Measurements from ENCODE around the gene KLHDC2.
"Not testable (repeated sequence)": the region's sequence is repeated elsewhere in the genome, so short reads cannot be mapped to it uniquely, and the experiment has no call there.

KLHDC2 gene

DNA sequence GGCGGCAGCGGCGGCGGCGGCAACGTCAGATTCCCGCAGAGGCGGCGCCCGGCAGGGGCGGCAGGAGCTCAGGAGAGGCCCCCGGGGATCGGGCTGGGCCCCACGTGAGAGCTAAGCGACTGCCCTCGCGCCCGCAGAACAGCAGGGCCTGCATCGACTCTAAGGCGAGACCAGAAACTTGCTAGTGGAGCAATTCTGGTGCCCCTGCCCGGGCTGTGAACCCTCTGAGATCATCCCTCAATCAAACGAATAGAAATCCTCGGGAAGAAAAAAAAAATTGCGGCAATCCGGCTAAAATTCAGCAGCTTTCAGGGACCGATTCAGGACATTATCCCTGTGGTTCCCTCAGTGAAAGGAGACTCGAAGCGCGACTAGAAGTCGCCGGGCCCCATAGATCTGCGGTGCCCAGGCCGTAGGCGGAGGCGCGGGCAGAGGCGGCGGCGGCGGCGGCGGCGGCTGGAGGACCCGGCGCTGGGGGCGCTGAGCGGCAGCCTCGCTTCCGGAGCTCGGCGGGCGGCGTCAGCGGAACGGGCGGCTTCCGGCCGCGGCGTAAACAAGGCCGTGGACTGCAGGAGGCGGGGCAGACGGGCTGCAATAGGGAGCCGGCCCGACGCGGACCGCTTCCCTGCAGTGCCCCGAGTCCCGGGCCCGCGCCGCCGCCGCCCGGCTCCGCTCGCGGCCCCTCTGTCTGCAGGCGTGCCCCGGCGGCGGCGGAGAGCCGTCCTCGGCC is at the start of gene KLHDC2:
KLHDC2 (plus strand) TSS at position 583 of the 730 bp plus-strand sequence. CDS start 316 bp downstream, outside the sequence.
- peak; percentile 20 for DNase-seq

DNA sequence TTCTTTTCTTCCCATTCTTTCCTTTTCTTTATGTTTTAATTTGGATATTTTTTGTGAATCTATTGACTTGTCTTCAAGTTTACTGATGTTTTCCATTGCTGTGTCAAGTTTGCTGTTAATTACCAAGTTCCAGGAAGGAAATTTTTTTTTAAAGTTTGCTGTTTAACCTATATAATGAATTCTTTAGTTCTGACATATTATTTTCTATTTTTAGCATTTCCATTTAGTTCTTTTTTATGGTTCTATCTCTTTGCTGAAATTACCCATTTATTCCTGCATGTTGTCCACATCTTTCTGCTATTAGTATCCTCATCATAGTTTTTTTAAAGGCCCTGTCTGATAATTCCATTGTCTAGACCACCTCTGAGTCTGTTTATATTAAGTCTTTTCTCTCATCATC is 47.2 kb upstream of the KLHDC2 start:
- DNase-seq: no peak

DNA sequence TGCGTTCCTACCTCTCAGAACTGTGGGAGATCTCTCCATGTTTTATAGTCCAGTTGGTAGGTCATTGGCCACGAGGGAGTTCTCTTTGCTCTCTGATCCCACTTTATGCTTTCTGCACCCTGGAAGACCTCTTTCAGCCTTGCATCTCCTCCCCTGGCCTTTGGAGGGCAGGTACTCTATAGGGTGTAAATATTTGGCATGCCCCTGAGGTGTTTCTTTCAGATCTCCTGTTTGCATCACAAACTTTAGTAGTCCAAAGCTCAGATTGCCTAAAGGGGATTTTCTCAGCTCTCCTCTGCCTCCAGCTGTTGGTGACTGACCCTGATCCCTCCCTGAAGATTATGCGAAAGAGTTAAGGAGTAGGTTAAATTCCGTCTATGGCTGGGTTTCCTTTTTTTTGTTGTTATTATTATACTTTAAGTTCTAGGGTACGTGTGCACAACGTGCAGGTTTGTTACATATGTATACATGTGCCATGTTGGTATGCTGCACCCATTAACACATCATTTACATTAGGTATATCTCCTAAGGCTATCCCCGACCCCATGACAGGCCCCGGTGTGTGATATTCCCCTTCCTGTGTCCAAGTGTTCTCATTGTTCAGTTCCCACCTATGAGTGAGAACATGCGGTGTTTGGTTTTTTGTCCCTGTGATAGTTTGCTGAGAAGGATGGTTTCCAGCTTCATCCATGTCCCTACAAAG is 46.1 kb upstream of the KLHDC2 start:
- DNase-seq: not testable (repeated sequence)

DNA sequence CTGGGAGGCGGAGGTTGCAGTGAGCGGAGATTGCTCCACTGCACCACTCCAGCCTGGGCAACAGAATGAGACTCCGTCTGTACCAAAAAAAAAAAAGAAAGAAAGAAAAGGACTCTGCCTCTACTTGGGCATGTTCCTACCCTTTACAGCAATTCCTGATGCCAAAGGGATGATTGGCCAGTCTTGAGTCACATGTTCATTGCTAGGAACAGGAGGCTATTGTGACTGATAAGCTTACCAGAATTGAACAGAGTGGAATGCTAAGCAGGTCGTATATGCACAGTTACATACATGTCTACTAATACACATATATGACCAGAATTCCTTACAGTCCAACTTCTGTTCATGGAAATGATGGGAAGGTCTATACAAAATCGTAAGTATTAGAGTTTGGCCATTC is 40.8 kb upstream of the KLHDC2 start:
- no peak for DNase-seq

- DNase-seq: no peak
These were observed 35.1 kb upstream of the KLHDC2 start for GRCh38 chr14:49732896-49733295.

GRCh38 chr14:49733836-49734235 is 34.1 kb upstream of the KLHDC2 start:
- DNase-seq: no peak

DNA sequence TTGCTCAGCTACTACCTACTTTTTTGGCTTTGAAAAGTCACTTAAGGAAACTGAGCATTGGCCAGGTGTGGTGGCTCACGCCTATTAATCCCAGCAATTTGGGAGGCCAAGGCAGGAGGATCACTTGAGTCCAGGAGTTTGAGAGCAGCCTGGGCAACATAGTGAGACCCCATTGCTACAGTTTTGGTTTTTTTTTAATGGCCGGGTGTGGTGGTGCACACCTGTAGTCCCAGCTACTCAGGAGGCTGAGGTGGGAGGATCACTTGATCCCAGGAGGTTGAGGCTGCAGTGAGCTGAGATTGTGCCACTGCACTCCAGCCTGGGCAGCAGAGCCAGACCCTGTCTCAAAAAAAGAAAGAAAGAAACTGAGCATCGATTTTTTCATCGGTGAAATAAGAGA is 32.3 kb upstream of the KLHDC2 start:
- DNase-seq: not testable (repeated sequence)

DNA sequence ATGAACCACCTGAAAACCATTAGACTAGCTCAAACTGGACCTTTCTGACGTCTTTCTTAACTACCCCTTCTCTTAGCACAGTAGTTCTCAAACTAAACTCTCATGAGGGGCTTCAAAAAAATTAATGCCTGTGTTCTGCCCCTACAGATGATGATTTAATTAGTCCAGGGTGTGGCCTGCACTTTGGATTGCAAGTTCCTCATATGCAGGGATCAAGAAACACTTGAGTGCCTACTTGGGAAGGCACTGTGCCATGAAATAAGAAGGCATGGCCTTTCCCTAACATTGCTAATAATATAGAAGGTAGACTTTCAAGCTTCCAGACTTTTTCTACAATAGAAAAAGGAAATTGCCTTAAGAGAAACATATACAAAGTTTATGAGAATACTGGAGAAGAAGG is 22.8 kb upstream of the KLHDC2 start:
- no peak for DNase-seq

DNA sequence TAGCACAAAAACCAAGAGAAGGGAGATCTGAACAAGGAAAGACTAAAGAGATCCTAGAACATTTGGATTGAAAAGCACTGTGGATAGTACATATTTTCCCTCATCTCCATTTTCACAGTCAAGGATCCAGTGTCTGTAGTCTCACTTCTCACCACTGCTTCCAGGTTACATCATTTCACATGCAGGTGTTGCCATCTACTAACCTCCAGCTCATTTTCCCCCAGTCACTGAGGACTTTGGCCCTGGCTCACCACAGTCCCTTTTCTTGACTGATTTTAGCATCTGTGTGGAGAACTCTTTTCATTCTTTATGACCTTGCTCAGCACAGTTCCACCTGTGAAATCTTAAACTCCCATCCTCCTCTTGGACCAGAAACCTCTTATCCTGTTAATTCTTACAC is 21.5 kb upstream of the KLHDC2 start:
- not testable (repeated sequence) for DNase-seq

GRCh38 chr14:49754570-49755097 is 13.3 kb upstream of the KLHDC2 start:
- DNase-seq: no peak

- no peak for DNase-seq
These were observed 12.6 kb upstream of the KLHDC2 start for GRCh38 chr14:49755378-49755777.

DNA sequence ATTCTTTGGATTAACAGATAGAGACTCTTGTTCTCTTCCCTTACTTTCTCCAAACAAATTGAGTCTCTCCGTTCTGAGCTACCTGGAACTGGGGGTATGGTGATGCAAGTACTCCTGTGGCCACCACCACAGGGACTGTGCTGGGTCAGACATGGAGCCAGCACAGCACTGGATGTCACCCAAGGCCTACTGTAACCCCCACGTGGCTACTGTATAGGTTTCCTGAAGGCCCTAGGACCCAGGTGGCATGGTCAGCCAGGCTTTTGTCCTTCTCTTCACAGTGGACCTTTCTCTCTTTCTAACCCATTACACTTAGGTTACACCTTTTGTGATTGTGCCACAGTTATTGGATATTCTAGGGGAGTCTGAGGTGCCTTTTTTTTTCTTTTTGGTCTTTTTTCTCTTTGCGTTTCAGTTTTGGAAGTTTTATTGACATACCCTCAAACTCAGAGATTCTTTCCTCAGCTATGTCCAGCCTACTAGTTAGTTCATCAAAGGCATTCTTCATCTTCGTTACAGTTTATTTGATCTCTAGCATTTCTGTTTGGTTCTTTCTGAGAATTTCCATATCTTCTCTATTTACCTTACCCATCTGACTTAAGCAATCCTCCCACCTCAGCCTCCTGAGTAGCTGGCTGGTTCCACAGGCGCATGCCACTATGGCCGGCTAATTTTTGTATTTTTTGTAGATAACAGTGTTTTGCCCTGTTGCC is 6.0 kb upstream of the KLHDC2 start:
- DNase-seq: no peak

DNA sequence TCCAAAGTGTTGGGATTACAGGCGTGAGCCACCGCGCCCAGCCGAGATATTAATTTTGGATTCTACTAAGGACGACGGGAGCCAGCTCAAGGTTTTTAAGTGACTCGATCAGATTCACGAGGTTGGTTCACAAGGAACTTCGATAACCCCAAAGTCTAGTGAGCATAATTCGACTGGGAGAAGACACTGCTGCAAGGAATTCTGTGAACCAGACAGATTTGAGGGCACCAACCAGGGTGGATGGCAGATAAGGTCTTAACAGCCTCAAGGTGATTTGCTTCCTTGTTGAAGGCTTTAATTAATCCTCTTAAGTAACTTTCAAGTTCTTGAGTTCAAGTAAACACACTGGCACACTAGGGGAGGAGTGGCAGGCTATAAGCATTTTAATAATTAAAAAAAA is 1.1 kb upstream of the KLHDC2 start:
- no peak for DNase-seq

- no peak for DNase-seq
These were observed 733 bp upstream of the KLHDC2 start for GRCh38 chr14:49767270-49767570.

- peak; percentile 2 for DNase-seq
These were observed 558 bp downstream of the KLHDC2 start for GRCh38 chr14:49768301-49769121.

DNA sequence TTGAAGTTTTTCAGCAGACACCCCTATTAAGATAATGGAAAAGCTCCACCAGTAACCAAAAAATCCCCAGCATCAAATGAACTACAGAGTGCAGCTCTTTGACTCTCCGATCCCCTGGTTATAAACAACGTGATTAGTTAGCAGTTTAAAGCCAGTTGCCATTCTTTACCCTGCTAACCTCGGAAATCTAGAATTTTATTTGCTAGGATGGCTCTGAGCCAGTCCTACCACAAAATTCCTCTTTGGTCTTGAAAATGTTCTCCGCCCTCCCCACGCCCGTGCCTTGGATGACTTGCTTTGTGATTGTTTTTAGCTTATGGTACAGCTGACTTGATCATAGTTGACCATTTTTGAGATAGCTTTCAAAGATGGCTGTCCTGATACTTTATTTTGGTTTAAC is 1.2 kb downstream of the KLHDC2 start:
- no peak for DNase-seq

- DNase-seq: no peak
These were observed 1.7 kb downstream of the KLHDC2 start for GRCh38 chr14:49769581-49770211.

- no peak for DNase-seq
These were observed 2.4 kb downstream of the KLHDC2 start for GRCh38 chr14:49770212-49770817.

DNA sequence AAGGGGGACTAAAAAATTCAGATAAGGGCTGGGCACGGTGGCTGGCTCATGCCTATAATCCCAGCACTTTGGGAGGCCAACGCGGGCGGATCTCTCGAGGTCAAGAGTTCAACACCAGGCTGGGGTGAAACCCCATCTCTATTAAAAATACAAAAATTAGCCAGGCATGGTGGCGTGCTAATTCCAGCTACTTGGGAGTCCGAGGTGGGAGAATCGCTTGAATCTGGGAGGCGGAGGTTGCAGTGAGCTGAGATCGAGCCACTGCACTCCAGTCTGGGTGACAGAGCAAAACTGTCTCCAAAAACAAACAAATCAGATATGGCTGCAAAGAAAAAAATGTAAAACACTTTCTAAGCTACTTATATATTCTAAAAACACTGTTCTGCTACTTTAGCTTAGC is 3.7 kb downstream of the KLHDC2 start:
- DNase-seq: not testable (repeated sequence)

GRCh38 chr14:49774106-49774505 is 6.2 kb downstream of the KLHDC2 start:
- DNase-seq: no peak

DNA sequence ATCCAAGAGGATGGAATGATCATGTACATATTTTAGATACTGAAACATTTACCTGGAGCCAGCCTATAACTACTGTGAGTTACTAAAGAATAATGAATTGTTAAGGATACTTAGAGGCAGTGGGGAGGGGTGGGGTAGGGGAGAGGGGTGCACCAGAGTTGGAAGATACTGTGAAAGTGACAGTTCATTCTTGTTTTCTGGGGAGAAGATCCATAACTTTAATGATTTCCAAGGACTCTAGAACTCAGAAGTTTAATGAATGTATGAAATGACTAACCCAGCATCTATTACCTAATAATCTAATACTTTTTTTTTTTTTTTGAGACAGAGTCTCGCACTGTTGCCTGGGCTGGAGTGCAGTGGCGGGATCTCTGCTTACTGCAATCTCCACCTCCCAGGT is 10.5 kb downstream of the KLHDC2 start:
- no peak for DNase-seq

- DNase-seq: not testable (repeated sequence)
These were observed 13.1 kb downstream of the KLHDC2 start for GRCh38 chr14:49781040-49781439.

Measured in GOT3 (cell line).